Measurements from ENCODE around the gene ZNF208.
"Not testable (repeated sequence)": the region's sequence is repeated elsewhere in the genome, so short reads cannot be mapped to it uniquely, and the experiment has no call there.

GRCh38 chr19:22010437-22011143 lies at the start of gene ZNF208:
- TF ChIP-seq CTCF (IDR thresholded peaks at IDR 0.05; ENCODE audit: poor library complexity, severe bottlenecking); EZH2 (IDR thresholded peaks at IDR 0.05; ENCODE audit: borderline replicate concordance, insufficient read depth, low read length, poor library complexity, severe bottlenecking); EP300 (conservative IDR thresholded peaks at IDR 0.05; ENCODE audit: poor library complexity, severe bottlenecking); REST (IDR thresholded peaks at IDR 0.05; ENCODE audit: borderline replicate concordance); MXI1 (conservative IDR thresholded peaks at IDR 0.05; ENCODE audit: poor library complexity, severe bottlenecking); TAF1 (IDR thresholded peaks at IDR 0.05; ENCODE audit: low read depth); RAD21 (conservative IDR thresholded peaks at IDR 0.05): not testable (repeated sequence)

Data from neural cell (in vitro differentiated cells).